ENCODE results near the gene SLC38A1. TPM values are rescaled to one million over a fixed set of nuclear protein-coding genes. Genes with fewer than 3 reads are reported as not detected.

The SLC38A1 gene
- total and polyA plus RNA-seq, 4 donors: 4.2 to 66.2 (median 17.7) TPM

- WGBS, 2 donors: 86 to 92% methylated on average over 7 of the region's 7 CpGs
- Histone ChIP-seq H3K4me1 (ENCODE audit: control insufficient read depth in 1 of 2, insufficient read depth in 2 of 2, low read length in 2 of 2) (no peaks in the 10 kb centered on the region), H3K27me3 (ENCODE audit: control insufficient read depth in 1 of 2, insufficient read depth in 2 of 2, low read length in 1 of 2) (no peaks in the 10 kb centered on the region), H3K9me3 (ENCODE audit: control insufficient read depth, low read length) (peaks cover 1% of the 10 kb centered on the region), H3K4me3 (ENCODE audit: low read length in 2 of 2) (no peak overlapping the region), H3K27ac (ENCODE audit: low read depth in 1 of 2, low read length in 2 of 2) (no peak overlapping the region), H3K36me3 (ENCODE audit: control insufficient read depth in 1 of 2, insufficient read depth in 2 of 2, low read length in 1 of 2) (peaks cover 0 to 2% of the 10 kb centered on the region in 2 donors)
- intact Hi-C loops (cut with DNase I): no loop called here
- no peak for DNase-seq
- no peak for ATAC-seq (ENCODE audit: low FRiP score)
Measured at GRCh38 chr12:46179693-46180452, 89.0 kb downstream of the SLC38A1 start.

- no peak for DNase-seq
- H3K4me1 ChIP-seq (ENCODE audit: control insufficient read depth in 1 of 2, insufficient read depth in 2 of 2, low read length in 2 of 2): no peaks in the 10 kb centered on the region
- WGBS, 2 donors: 76% methylated on average over 5 of the region's 5 CpGs
- peak; percentile 7 for ATAC-seq (ENCODE audit: low FRiP score)
- H3K9me3 ChIP-seq (ENCODE audit: control insufficient read depth, low read length): peaks cover 1% of the 10 kb centered on the region
- H3K27ac ChIP-seq (ENCODE audit: low read depth in 1 of 2, low read length in 2 of 2): no peak overlapping the region
- no peaks in the 10 kb centered on the region for H3K27me3 ChIP-seq (ENCODE audit: control insufficient read depth in 1 of 2, insufficient read depth in 2 of 2, low read length in 1 of 2)
- intact Hi-C loops (cut with DNase I): no loop called here
- H3K4me3 ChIP-seq (ENCODE audit: low read length in 2 of 2): no peak overlapping the region
- H3K36me3 ChIP-seq (ENCODE audit: control insufficient read depth in 1 of 2, insufficient read depth in 2 of 2, low read length in 1 of 2): peaks cover 0 to 2% of the 10 kb centered on the region in 2 donors
Measured at GRCh38 chr12:46177837-46178608, 90.8 kb downstream of the SLC38A1 start.

GRCh38 chr12:46177025-46177424 is 91.8 kb downstream of the SLC38A1 start:
- no peak overlapping the region for H3K27ac ChIP-seq (ENCODE audit: low read depth in 1 of 2, low read length in 2 of 2)
- H3K4me3 ChIP-seq (ENCODE audit: low read length in 2 of 2): no peak overlapping the region
- DNase-seq (no peak), ATAC-seq (ENCODE audit: low FRiP score) (no peak)
- 90 to 93% methylated on average over 3 of the region's 3 CpGs for WGBS, 2 donors
- intact Hi-C loops (cut with DNase I): no loop called here
- H3K9me3 ChIP-seq (ENCODE audit: control insufficient read depth, low read length): peaks cover 1% of the 10 kb centered on the region
- no peaks in the 10 kb centered on the region for H3K27me3 ChIP-seq (ENCODE audit: control insufficient read depth in 1 of 2, insufficient read depth in 2 of 2, low read length in 1 of 2)
- H3K4me1 ChIP-seq (ENCODE audit: control insufficient read depth in 1 of 2, insufficient read depth in 2 of 2, low read length in 2 of 2): no peaks in the 10 kb centered on the region
- no peaks in the 10 kb centered on the region for H3K36me3 ChIP-seq (ENCODE audit: control insufficient read depth in 1 of 2, insufficient read depth in 2 of 2, low read length in 1 of 2)

GRCh38 chr12:46174919-46175318 is 93.9 kb downstream of the SLC38A1 start:
- DNase-seq (no peak), ATAC-seq (ENCODE audit: low FRiP score) (no peak)
- peaks cover 0 to 2% of the 10 kb centered on the region in 2 donors for H3K27me3 ChIP-seq (ENCODE audit: control insufficient read depth in 1 of 2, insufficient read depth in 2 of 2, low read length in 1 of 2)
- no peaks in the 10 kb centered on the region for H3K36me3 ChIP-seq (ENCODE audit: control insufficient read depth in 1 of 2, insufficient read depth in 2 of 2, low read length in 1 of 2)
- intact Hi-C loops (cut with DNase I): no loop called here
- H3K9me3 ChIP-seq (ENCODE audit: control insufficient read depth, low read length): peaks cover 1% of the 10 kb centered on the region
- H3K4me3 ChIP-seq (ENCODE audit: low read length in 2 of 2): no peak overlapping the region
- WGBS, 2 donors: 77 to 84% methylated on average over 8 of the region's 8 CpGs
- no peaks in the 10 kb centered on the region for H3K4me1 ChIP-seq (ENCODE audit: control insufficient read depth in 1 of 2, insufficient read depth in 2 of 2, low read length in 2 of 2)
- no peak overlapping the region for H3K27ac ChIP-seq (ENCODE audit: low read depth in 1 of 2, low read length in 2 of 2)

- no peaks in the 10 kb centered on the region for H3K36me3 ChIP-seq (ENCODE audit: control insufficient read depth in 1 of 2, insufficient read depth in 2 of 2, low read length in 1 of 2)
- H3K27me3 ChIP-seq (ENCODE audit: control insufficient read depth in 1 of 2, insufficient read depth in 2 of 2, low read length in 1 of 2): peaks cover 0 to 2% of the 10 kb centered on the region in 2 donors
- no peaks in the 10 kb centered on the region for H3K4me1 ChIP-seq (ENCODE audit: control insufficient read depth in 1 of 2, insufficient read depth in 2 of 2, low read length in 2 of 2)
- ATAC-seq (ENCODE audit: low FRiP score): no peak
- peaks cover 1% of the 10 kb centered on the region for H3K9me3 ChIP-seq (ENCODE audit: control insufficient read depth, low read length)
- intact Hi-C loops (cut with DNase I): no loop called here
- DNase-seq: no peak
- 91 to 93% methylated on average over 12 of the region's 12 CpGs for WGBS, 2 donors
- H3K4me3 ChIP-seq (ENCODE audit: low read length in 2 of 2): no peak overlapping the region
- no peak overlapping the region for H3K27ac ChIP-seq (ENCODE audit: low read depth in 1 of 2, low read length in 2 of 2)
Measured at GRCh38 chr12:46174061-46174662, 94.7 kb downstream of the SLC38A1 start.

GRCh38 chr12:46168426-46168825 is 100.4 kb downstream of the SLC38A1 start:
- Histone ChIP-seq H3K4me3 (ENCODE audit: low read length in 2 of 2) (no peak overlapping the region), H3K27ac (ENCODE audit: low read depth in 1 of 2, low read length in 2 of 2) (no peak overlapping the region), H3K9me3 (ENCODE audit: control insufficient read depth, low read length) (no peaks in the 10 kb centered on the region), H3K36me3 (ENCODE audit: control insufficient read depth in 1 of 2, insufficient read depth in 2 of 2, low read length in 1 of 2) (no peaks in the 10 kb centered on the region), H3K4me1 (ENCODE audit: control insufficient read depth in 1 of 2, insufficient read depth in 2 of 2, low read length in 2 of 2) (no peaks in the 10 kb centered on the region), H3K27me3 (ENCODE audit: control insufficient read depth in 1 of 2, insufficient read depth in 2 of 2, low read length in 1 of 2) (peaks cover 0 to 2% of the 10 kb centered on the region in 2 donors)
- intact Hi-C loops (cut with DNase I): no loop called here
- DNase-seq (no peak), ATAC-seq (ENCODE audit: low FRiP score) (no peak)

GRCh38 chr12:46167412-46167811 is 101.4 kb downstream of the SLC38A1 start:
- DNase-seq (no peak), ATAC-seq (ENCODE audit: low FRiP score) (no peak)
- 92 to 94% methylated on average over 2 of the region's 2 CpGs for WGBS, 2 donors
- intact Hi-C loops (cut with DNase I): no loop called here
- H3K27ac ChIP-seq (ENCODE audit: low read depth in 1 of 2, low read length in 2 of 2): no peak overlapping the region
- H3K4me3 ChIP-seq (ENCODE audit: low read length in 2 of 2): no peak overlapping the region
- no peaks in the 10 kb centered on the region for H3K4me1 ChIP-seq (ENCODE audit: control insufficient read depth in 1 of 2, insufficient read depth in 2 of 2, low read length in 2 of 2)
- peaks cover 0 to 2% of the 10 kb centered on the region in 2 donors for H3K27me3 ChIP-seq (ENCODE audit: control insufficient read depth in 1 of 2, insufficient read depth in 2 of 2, low read length in 1 of 2)
- H3K9me3 ChIP-seq (ENCODE audit: control insufficient read depth, low read length): no peaks in the 10 kb centered on the region
- H3K36me3 ChIP-seq (ENCODE audit: control insufficient read depth in 1 of 2, insufficient read depth in 2 of 2, low read length in 1 of 2): no peaks in the 10 kb centered on the region

GRCh38 chr12:46165191-46165590 is 103.7 kb downstream of the SLC38A1 start:
- no peaks in the 10 kb centered on the region for H3K36me3 ChIP-seq (ENCODE audit: control insufficient read depth in 1 of 2, insufficient read depth in 2 of 2, low read length in 1 of 2)
- H3K4me1 ChIP-seq (ENCODE audit: control insufficient read depth in 1 of 2, insufficient read depth in 2 of 2, low read length in 2 of 2): peaks cover 0 to 5% of the 10 kb centered on the region in 2 donors
- no peak overlapping the region for H3K4me3 ChIP-seq (ENCODE audit: low read length in 2 of 2)
- no peak for ATAC-seq (ENCODE audit: low FRiP score)
- intact Hi-C loops (cut with DNase I): no loop called here
- no peak overlapping the region for H3K27ac ChIP-seq (ENCODE audit: low read depth in 1 of 2, low read length in 2 of 2)
- WGBS, 2 donors: 96% methylated on average over 5 of the region's 5 CpGs
- no peak for DNase-seq
- no peaks in the 10 kb centered on the region for H3K27me3 ChIP-seq (ENCODE audit: control insufficient read depth in 1 of 2, insufficient read depth in 2 of 2, low read length in 1 of 2)
- H3K9me3 ChIP-seq (ENCODE audit: control insufficient read depth, low read length): no peaks in the 10 kb centered on the region
